Mammary epithelial cell (primary cell): ENCODE results near the gene TICAM1.

Experiments
- EZH2 ChIP-seq: IDR thresholded peaks from 2 replicates; pipeline ENCODE4 v1.6.1; 2012; ENCODE audit warnings: low read length, inconsistent platforms, borderline replicate concordance
- TF ChIP-seq, protein P1 (sequence below), 2 donors: IDR thresholded peaks in 1 of 2; conservative IDR thresholded peaks in 1 of 2; 2 replicates each; pipeline ENCODE4 v1.5.1; 2011 to 2012; ENCODE audit warnings: inconsistent platforms in 2 of 2, low read length in 2 of 2, mild to moderate bottlenecking in 2 of 2, control low read depth in 1 of 2, low read depth in 1 of 2; ENCODE audit not compliant: insufficient read depth in 1 of 2; ENCODE audit errors: extremely low read depth in 1 of 2

DNA sequence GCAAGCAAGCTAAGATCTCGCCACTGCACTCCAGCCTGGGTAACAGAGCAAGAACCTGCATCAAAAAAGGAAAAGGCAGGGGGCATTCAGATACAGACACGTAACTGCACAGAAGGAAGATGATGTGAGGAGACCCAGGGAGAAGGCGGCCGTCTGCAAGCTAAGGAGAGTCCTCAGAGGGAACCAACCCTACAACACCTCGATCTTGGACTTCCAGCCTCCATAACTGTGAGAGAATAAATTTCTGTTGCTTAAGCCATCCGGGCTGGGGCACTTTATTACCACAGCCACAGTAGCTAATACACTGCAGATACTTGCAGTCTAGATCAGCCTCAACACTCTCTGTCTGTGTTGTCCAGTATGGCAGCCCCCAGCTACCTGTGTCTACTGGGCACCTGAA is 7.9 kb downstream of the TICAM1 start:
- no peak for TF ChIP-seq EZH2
- TF ChIP-seq, protein P1, sequence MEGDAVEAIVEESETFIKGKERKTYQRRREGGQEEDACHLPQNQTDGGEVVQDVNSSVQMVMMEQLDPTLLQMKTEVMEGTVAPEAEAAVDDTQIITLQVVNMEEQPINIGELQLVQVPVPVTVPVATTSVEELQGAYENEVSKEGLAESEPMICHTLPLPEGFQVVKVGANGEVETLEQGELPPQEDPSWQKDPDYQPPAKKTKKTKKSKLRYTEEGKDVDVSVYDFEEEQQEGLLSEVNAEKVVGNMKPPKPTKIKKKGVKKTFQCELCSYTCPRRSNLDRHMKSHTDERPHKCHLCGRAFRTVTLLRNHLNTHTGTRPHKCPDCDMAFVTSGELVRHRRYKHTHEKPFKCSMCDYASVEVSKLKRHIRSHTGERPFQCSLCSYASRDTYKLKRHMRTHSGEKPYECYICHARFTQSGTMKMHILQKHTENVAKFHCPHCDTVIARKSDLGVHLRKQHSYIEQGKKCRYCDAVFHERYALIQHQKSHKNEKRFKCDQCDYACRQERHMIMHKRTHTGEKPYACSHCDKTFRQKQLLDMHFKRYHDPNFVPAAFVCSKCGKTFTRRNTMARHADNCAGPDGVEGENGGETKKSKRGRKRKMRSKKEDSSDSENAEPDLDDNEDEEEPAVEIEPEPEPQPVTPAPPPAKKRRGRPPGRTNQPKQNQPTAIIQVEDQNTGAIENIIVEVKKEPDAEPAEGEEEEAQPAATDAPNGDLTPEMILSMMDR (conservative IDR thresholded peaks at IDR 0.05 in 1 of 2, IDR thresholded peaks at IDR 0.05 in 1 of 2; ENCODE audit: extremely low read depth in 1 of 2, insufficient read depth in 1 of 2, low read depth in 1 of 2, low read length in 2 of 2): no peak
